Nephron progenitor cell (in vitro differentiated cells): Measurements from ENCODE around the gene LIX1L.

Source experiments
- DNase-seq: peaks from one replicate; pipeline ENCODE4 v3.0.0; 2021
- H3K27ac Mint-ChIP-seq: 2 replicates; pipeline ENCODE4 v1.8.0; 2021; ENCODE audit warnings: mild to moderate bottlenecking, moderate library complexity, mixed read lengths
- H3K27me3 Mint-ChIP-seq: 2 replicates; pipeline ENCODE4 v1.8.0; 2021; ENCODE audit warnings: mild to moderate bottlenecking, low read depth, mixed read lengths; ENCODE audit not compliant: poor library complexity
- H3K36me3 Mint-ChIP-seq: 2 replicates; pipeline ENCODE4 v1.8.0; 2021; ENCODE audit warnings: low read depth, mixed read lengths
- H3K4me1 Mint-ChIP-seq: 2 replicates; pipeline ENCODE4 v1.8.0; 2021; ENCODE audit warnings: mixed read lengths
- H3K4me3 Mint-ChIP-seq: 2 replicates; pipeline ENCODE4 v1.8.0; 2021; ENCODE audit warnings: mild to moderate bottlenecking, moderate library complexity, mixed read lengths
- H3K9me3 Mint-ChIP-seq: 2 replicates; pipeline ENCODE4 v1.8.0; 2021; ENCODE audit warnings: mild to moderate bottlenecking, moderate library complexity, mixed read lengths
- TF ChIP-seq, protein P1 (sequence below): fragments of 200-600 bp; sonication (generic); IDR thresholded peaks from 2 replicates; pipeline ENCODE4 v1.5.0; 2021; ENCODE audit warnings: antibody characterized with exemption

Gene LIX1L

DNA sequence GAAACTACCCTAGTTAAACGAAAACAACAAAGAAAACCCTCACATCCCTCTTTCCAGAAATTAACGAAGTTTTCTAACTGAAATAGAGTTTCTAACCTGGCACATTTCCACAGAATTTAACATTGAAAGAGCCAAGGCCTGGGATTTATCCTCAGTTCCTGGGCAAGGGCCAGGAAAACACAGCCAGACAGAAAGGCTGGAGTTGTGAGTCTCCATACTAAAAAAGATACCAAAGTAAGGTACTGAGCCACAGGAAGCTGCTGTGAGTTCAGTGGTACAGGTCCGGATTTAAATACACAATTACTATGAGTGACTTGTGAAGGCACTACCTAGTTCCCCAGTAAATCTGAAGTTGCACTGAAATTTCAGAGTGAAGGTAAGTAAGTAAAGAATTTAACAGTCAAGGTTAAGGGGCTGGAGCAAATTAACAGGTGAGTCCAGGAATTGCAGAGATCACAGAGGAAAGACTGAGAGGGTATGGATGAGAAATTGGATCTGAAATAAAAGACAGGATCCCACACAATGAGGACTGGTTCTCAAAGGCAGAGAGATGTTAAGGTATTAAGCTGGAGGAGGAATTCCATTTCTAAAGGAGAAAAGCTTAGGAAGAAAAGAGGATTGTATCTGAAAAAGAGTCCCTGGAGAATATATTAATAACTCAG is 905 bp downstream of the LIX1L start:
- TF ChIP-seq, protein P1, sequence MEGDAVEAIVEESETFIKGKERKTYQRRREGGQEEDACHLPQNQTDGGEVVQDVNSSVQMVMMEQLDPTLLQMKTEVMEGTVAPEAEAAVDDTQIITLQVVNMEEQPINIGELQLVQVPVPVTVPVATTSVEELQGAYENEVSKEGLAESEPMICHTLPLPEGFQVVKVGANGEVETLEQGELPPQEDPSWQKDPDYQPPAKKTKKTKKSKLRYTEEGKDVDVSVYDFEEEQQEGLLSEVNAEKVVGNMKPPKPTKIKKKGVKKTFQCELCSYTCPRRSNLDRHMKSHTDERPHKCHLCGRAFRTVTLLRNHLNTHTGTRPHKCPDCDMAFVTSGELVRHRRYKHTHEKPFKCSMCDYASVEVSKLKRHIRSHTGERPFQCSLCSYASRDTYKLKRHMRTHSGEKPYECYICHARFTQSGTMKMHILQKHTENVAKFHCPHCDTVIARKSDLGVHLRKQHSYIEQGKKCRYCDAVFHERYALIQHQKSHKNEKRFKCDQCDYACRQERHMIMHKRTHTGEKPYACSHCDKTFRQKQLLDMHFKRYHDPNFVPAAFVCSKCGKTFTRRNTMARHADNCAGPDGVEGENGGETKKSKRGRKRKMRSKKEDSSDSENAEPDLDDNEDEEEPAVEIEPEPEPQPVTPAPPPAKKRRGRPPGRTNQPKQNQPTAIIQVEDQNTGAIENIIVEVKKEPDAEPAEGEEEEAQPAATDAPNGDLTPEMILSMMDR, result no peak
- Mint-ChIP-seq H3K4me1 (peaks cover 64% of the 10 kb centered on the region), H3K27me3 (peaks cover 41% of the 10 kb centered on the region), H3K4me3 (peak overlapping the region; percentile 91), H3K27ac (peak overlapping the region; percentile 7), H3K36me3 (peaks cover 5% of the 10 kb centered on the region), H3K9me3 (no peaks in the 10 kb centered on the region)
- DNase-seq, result no peak

DNA sequence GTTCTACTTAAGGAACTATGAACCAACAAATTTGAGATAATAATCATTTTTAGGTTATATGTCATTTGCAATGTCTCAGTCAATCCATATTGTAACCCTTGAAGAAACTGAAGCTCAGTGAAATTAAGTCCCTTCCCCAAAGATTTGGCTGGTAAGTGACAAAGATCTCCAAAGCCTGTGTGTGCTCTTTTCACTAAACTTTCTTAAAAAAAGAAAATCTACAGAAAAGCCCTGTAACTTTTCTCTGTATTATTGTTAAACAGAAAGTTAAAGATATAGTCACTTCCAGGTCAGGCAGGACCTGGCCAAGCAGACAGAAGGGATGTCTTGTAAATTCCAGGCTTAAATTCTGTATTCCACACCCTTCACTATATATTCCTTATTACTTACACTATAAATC is 1.5 kb downstream of the LIX1L start:
- Mint-ChIP-seq H3K27me3 (peaks cover 36% of the 10 kb centered on the region), H3K4me1 (peaks cover 59% of the 10 kb centered on the region), H3K9me3 (no peaks in the 10 kb centered on the region), H3K36me3 (peaks cover 10% of the 10 kb centered on the region), H3K4me3 (peak overlapping the region; percentile 91), H3K27ac (no peak overlapping the region)
- TF ChIP-seq, protein P1, result no peak
- DNase-seq, result no peak

DNA sequence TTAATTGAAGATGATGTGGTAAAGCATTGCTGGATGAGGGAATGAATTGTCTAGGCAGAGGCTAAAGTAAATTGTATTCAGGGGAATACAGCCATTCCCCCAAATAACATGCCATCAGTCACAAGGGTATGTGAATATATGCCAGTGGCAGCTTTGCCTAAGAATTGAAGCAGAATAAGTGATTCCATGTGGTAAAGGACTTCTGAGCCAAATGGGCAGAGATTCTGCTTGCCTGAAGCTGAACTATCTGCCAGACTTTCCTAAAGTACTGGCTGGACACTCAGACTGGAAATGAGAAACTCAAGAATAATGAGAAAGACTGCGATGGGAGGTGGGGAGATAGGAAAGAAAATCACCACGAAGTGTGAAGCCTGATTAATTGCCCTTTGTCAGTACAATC is 2.4 kb downstream of the LIX1L start:
- TF ChIP-seq, protein P1, result no peak
- no peak for DNase-seq
- H3K27ac Mint-ChIP-seq, result no peak overlapping the region
- no peaks in the 10 kb centered on the region for H3K9me3 Mint-ChIP-seq
- H3K4me3 Mint-ChIP-seq, result peak overlapping the region; percentile 91
- H3K27me3 Mint-ChIP-seq, result peaks cover 28% of the 10 kb centered on the region
- peaks cover 12% of the 10 kb centered on the region for H3K36me3 Mint-ChIP-seq
- H3K4me1 Mint-ChIP-seq, result peaks cover 53% of the 10 kb centered on the region

DNA sequence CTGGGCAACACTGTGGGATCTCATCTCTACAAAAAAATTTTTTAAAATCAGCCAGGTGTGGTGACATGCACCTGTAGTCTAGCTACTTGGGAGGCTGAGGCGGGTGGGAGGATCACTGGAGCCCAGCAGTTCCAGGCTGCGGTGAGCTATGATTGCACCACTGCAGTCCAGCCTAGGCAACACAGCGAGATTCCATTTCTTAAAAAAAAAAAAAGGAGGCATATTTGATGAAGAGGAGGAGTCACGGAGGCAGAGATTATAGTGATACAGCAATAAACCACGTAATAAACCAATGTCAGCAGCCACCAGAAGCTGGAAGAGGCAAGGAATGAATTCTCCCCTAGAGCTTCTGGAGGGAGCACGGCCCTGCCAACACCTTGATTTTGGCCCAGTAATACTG is 4.0 kb downstream of the LIX1L start:
- H3K9me3 Mint-ChIP-seq, result no peaks in the 10 kb centered on the region
- peaks cover 48% of the 10 kb centered on the region for H3K4me1 Mint-ChIP-seq

DNA sequence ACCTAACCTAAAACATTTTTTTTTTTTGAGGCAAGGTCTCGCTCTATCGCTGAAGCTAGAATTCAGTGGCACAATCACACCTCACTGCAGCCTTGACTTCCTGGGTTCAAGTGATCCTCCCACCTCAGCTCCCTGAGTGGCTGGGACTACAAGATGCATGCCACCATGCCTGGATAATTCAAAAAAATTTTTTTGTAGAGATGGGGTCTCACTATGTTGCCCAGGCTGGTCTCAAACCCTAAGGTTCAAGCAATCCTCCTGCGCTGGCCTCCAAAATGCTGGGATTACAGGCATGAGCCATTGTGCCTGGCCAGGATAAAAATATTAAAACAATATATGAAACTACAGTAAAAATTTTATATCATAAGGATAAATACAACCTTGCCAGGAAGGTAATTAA is 4.9 kb downstream of the LIX1L start:
- Mint-ChIP-seq H3K9me3 (no peaks in the 10 kb centered on the region), H3K36me3 (peaks cover 28% of the 10 kb centered on the region), H3K4me1 (peaks cover 38% of the 10 kb centered on the region), H3K27ac (no peak overlapping the region), H3K27me3 (peaks cover 8% of the 10 kb centered on the region), H3K4me3 (no peak overlapping the region)
- TF ChIP-seq, protein P1, result no peak
- DNase-seq, result no peak

More for the DNA sequence above, 4.0 kb downstream of the LIX1L start:
- TF ChIP-seq, protein P1, result no peak
- no peak overlapping the region for H3K27ac Mint-ChIP-seq
- DNase-seq, result no peak
- peaks cover 15% of the 10 kb centered on the region for H3K27me3 Mint-ChIP-seq
- no peak overlapping the region for H3K4me3 Mint-ChIP-seq
- peaks cover 23% of the 10 kb centered on the region for H3K36me3 Mint-ChIP-seq

DNA sequence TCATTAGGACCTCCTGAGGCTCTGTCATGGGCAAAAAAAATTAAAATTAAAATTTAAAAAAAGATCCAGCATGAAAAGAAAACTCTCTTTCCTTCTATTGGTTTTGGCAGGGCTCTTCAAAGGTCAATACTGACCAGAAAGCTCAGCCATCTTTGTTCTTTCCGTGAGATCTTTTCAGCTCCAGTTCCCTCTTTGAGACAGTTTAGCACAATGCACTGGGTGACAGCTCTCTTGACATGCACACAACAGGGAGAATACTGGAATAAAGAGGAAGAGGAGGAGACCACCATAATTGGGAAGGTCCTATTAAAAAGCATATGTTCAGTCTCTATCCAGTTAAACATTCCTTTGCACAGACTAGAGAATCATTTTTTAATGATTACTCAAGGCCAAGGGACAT is 6.3 kb downstream of the LIX1L start:
- peaks cover 8% of the 10 kb centered on the region for H3K27me3 Mint-ChIP-seq
- H3K27ac Mint-ChIP-seq, result peak overlapping the region; percentile 5
- H3K4me1 Mint-ChIP-seq, result peaks cover 29% of the 10 kb centered on the region
- H3K9me3 Mint-ChIP-seq, result no peaks in the 10 kb centered on the region
- no peak overlapping the region for H3K4me3 Mint-ChIP-seq
- H3K36me3 Mint-ChIP-seq, result peaks cover 35% of the 10 kb centered on the region
- no peak for DNase-seq
- TF ChIP-seq, protein P1, result no peak
